Activated CD8-positive, alpha-beta memory T cell treated with anti-CD3 and anti-CD28 coated beads, Interleukin-2, amount 50 U/mL, for 4 hours (primary cell): Measurements from ENCODE around the gene GCN1.

ENCODE experiments used
- DNase-seq: peaks from one replicate; pipeline ENCODE4 v3.0.0-alpha.2; 2020

Gene GCN1

DNA sequence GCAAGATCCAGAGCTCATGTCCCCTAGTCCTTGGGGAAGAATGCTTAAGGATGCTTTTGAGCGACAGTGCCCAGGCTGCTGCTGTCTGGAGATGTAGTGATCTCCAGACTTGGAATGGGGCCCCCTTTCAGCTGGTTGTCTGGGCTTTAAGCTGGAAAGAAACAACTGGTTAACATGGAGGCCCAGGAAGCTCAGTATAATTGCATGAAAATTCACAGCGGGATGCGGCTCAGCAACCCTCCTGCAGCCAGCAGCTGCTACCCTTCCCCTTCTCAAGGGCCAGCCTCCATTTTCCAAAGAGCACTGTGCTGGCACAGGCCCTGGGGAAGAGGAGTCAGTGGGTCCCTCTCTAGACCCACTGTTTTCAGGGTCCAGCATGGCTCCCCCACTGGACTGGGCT, 104.3 kb downstream of the GCN1 start:
- no peak for DNase-seq

DNA sequence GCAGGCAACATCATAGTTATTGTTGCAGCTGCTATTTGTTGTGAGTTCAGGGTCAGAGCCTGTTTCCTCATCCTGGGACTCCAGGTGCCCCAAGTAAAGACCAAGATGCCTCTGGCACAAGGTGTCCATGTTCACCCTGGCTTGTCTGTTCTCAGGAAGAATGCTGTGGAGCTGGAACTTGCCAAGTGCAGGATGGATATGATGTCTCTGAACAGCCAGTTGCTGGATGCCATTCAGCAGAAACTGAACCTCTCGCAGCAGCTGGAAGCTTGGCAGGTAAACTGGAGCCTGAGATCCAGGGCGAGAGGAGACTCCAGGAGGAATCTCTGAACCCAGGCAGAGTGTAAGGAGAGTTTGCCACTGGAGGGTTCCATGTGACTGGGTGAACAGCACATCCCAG, 104.7 kb downstream of the GCN1 start:
- DNase-seq = no peak

DNA sequence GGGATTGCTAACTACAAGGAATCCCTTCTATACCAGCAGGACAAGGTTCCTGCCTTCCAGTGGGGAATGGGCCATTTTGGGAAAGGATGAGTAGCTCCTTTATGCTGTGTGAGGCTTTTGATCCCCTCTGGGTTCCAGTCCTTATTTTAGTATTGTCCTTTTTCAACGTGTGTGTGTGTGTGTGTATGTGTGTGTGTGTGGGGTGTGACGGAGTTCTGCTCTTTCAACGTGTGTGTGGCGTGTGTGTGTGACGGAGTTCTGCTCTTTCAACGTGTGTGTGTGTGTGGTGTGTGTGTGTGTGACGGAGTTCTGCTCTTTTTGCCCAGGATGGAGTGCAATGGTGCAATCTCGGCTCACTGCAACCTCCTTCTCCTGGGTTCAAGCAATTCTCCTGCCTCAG, 105.4 kb downstream of the GCN1 start:
- DNase-seq = no peak

DNA sequence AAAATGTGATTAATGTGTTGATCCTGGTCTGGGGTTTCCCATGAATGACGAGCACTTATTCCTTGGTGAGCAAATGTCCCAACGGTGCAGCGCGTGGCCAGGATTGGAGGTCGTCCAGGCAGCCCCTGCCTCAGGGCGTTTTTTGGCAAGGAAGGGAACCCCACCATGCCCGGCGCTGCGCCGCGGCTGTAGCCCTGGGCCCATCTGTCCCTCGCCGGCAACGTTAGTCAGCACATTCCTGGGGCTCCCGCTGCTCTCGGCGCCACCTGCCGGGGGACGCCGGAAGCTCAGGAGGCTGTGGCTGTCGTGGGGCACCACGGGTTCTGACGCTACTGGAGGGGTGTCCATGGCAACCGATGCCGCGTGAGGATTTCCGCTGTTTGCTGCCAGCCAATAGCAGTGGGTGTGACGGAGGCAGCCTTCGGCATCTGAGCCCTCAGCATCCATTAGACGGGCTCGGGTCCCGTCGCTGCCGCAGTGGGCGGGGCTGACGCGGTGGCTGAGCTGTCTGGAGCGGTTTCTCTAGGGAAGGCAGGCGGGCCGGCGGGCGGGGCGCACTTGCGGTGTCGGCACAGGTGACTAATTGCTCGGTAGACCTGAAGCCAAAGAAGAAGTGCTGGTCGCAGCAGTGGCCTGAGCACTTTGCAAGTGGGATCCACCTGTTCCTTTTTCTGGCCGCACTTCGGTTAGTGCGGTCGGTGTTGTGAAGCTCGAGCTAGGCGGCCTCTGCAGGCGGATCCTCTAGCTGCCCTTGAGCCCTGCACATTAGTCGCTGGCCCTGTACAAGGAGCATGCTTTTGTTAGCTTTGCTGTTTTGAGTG, 107.5 kb downstream of the GCN1 start:
- DNase-seq = peak; percentile 99

DNA sequence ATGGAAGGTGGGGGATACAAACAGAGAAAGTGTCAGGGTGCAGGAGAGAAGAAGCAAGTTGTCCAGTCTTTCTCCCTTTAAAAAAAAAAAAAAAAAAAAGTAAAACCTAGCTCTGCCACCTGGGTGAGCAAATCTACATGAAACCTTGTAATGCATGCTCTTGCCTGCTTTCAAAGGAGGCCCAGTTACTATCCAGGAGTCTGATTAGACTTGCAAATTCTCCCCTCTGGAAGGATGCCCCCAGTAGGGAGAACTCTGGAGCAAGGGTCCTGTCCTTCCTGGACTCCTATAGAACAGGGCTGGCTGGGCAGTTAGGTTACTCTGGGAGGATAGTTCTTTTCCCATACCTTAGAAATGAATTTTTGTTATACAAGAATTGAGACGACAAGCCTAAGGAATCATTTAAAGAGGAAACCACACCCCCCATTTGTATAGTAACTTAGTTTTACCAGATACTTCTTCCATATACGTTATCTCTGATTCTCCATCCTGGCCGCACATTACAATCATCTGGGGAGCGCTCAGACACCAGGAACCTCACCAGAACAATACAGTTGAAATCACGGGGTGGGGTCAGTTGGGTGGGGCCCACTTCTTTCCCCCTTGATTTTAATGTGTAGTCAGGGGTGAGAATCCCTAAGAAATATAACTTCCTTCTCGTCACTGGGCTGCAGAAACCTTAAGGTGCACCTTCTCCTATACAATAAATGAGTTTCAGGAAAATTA, 108.4 kb downstream of the GCN1 start:
- DNase-seq = no peak

DNA sequence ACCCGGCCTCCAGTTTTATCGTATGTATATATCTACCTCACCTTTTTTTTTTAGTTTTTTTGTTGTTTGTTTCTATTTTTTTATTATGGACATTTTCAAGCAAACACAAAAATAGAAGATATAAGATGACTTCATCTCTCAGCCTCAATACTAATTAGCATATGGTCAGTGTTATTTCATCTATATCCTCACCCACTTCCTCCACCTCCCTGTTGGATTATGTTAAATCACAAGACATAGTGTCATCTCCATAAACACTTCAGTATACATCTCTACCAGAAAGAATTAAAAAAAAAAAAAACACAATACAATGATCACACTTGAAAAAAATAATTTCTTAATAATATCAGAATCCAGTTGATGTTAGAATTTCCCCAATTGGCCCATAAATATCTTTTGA, 112.9 kb downstream of the GCN1 start:
- DNase-seq = no peak

DNA sequence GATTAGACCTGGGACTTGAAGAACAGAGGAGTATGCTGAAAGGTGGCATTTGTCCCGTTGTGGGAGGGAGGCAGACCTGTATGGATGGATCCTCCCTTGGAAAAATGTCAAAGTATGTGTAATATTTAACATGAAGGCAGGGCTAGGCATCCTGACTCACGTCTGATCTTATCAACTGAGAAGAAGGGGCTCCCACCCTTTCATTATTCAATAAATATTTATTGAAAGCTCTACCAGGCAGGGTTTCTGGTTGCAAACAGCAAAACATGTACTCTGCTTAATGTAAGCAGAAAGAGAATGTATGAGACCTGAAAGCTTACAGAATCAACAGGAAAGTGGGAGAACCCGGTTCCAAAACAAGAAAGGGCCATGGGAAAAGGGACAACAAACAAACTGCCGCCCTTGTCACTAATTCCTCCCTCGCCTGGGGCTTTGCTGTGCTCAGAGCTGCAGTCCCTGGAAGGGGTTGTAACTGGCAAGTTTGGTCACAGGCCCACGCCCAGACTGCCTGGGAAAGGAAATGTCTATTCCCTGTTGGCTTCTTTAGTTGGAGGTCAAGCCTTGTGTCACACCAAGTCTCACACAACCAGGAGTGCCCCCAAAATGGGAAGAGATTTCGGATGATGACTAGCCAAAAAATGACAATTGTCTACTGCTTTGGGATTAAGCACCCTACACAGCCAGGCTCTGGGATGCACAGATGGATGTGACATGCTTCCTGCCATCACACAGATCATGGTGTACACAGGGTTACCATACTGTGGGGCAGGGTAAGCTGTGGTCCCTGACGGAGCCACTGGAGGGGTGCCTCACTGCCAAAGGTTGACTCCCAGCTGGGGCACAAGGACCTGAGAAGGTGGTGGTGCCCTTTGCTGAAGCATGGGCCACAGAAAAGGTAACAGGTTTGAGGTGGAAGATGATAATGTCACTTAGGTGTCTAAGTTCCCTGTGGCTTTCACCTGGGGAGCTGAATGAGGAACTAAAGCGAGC, 114.8 kb downstream of the GCN1 start:
- DNase-seq = no peak

DNA sequence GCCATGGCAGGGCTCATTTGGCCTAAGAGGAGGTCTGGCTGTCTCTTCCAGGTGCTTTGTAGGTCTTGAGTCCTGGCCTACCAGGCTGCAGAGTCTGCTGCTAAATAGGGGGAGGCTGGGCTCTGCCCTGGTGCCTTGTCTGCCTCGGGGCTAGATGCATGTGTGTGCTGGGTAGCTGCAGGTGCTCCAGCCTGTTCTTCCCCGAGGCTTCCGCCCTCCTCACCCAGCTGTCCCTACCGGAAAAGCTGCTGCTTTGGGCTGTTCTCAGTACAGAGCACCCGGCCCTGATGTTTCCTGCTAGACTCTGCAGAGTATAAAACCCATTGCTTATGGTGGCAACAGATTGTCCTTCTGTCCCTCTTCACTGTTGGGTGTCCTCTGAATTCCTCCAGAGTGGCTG, 115.6 kb downstream of the GCN1 start:
- no peak for DNase-seq

DNA sequence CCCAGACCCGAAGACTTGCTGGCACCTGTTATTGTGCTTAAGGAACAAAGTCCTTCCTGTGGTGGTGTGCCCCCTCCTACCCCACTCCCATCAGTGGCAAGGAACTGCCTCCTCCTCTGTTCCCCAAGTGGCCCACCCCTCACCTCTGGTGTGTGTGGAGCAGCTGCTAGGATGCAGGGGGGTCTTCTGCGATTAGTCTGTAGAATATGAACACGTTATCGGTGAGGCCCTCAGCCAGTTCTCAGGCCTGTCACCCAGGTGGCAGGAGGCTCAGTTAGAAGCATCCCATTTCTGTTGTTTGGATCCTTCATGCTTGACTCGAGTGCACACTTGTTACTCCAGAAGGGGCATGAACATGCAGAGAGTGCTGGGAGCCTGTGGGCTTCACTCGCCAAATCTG, 117.3 kb downstream of the GCN1 start:
- no peak for DNase-seq
